H1 (cell line): Measurements from ENCODE around the gene SMTNL2. TPM values are rescaled to one million over a fixed set of nuclear protein-coding genes. Genes with fewer than 3 reads are reported as not detected.
A peak's percentile ranks its signal among the peaks of the same experiment; 100 is the strongest.

Experiments
- CTCF ChIA-PET: fragments of 300-600 bp; sonication (Branson Sonifier 250); formaldehyde crosslinking; loops from one replicate; lab custom pipeline; 2021; ENCODE audit not compliant: partially characterized antibody; lab: Charles Lee
- POLR2A ChIA-PET: fragments of 300-600 bp; sonication (Branson Sonifier 250); formaldehyde crosslinking; loops from one replicate; lab custom pipeline; 2021; ENCODE audit warnings: inconsistent platforms; ENCODE audit not compliant: partially characterized antibody; lab: Charles Lee
- DNase-seq, 2 experiments: peaks; one replicate each; pipeline versions ENCODE4 v3.0.0 to v3.0.0-alpha.2; 2010 to 2022; ENCODE audit warnings: low spot score in 2 of 2, low read depth in 1 of 2, mixed read lengths in 1 of 2
- FAIRE-seq: peaks from 2 replicates; lab custom pipeline; 2011; peaks lifted over from hg19 to GRCh38; lab: Jason Lieb, UNC
- H2AFZ ChIP-seq: 2 replicates; pipeline ENCODE4 v1.8.1; 2012; ENCODE audit warnings: low read length, inconsistent platforms
- H2AK5ac ChIP-seq: 2 replicates; pipeline ENCODE4 v1.6.1; 2013; ENCODE audit warnings: low read depth, low read length
- H2BK120ac ChIP-seq: replicated peaks from 2 replicates; pipeline ENCODE3; 2013; ENCODE audit warnings: low read depth, low read length, inconsistent platforms
- H2BK12ac ChIP-seq: 2 replicates; pipeline ENCODE4 v1.6.1; 2013; ENCODE audit warnings: low read depth, low read length
- H2BK15ac ChIP-seq: 2 replicates; pipeline ENCODE4 v1.6.1; 2013; ENCODE audit warnings: low read length
- H2BK20ac ChIP-seq: 2 replicates; pipeline ENCODE4 v1.6.1; 2013; ENCODE audit warnings: low read length
- H2BK5ac ChIP-seq: 2 replicates; pipeline ENCODE4 v1.6.1; 2013; ENCODE audit warnings: low read depth, low read length
- H3K14ac ChIP-seq: 2 replicates; pipeline ENCODE4 v1.6.1; 2013; ENCODE audit warnings: inconsistent platforms; ENCODE audit not compliant: insufficient read length
- H3K18ac ChIP-seq: 2 replicates; pipeline ENCODE4 v1.6.1; 2013; ENCODE audit warnings: low read length; ENCODE audit errors: extremely low read depth
- H3K23ac ChIP-seq: 2 replicates; pipeline ENCODE4 v1.6.1; 2013; ENCODE audit warnings: inconsistent platforms; ENCODE audit not compliant: insufficient read length
- H3K23me2 ChIP-seq: 2 replicates; pipeline ENCODE4 v1.6.1; 2013; ENCODE audit warnings: low read depth, low read length
- H3K27ac ChIP-seq: 2 replicates; pipeline ENCODE4 v1.6.1; 2011; ENCODE audit warnings: low read depth, low read length, inconsistent platforms
- H3K27me3 ChIP-seq, 4 experiments: replicated peaks in 1 of 4; 1 replicate in 1 of 4; 2 replicates in 3 of 4; pipeline versions ENCODE4 v1.6.1 to v1.8.1; 2011 to 2013; ENCODE audit warnings: low read length in 3 of 4, mild to moderate bottlenecking in 3 of 4, inconsistent platforms in 2 of 4, mixed read lengths in 2 of 4, moderate library complexity in 1 of 4; ENCODE audit not compliant: control insufficient read depth in 3 of 4, insufficient read depth in 3 of 4; ENCODE audit errors: extremely low read depth in 1 of 4
- H3K36me3 ChIP-seq, 4 experiments: 2 replicates each; pipeline versions ENCODE4 v1.6.1 to v1.8.1; 2011 to 2013; ENCODE audit warnings: mild to moderate bottlenecking in 4 of 4, low read length in 3 of 4, moderate library complexity in 2 of 4, control low read depth in 1 of 4, inconsistent platforms in 1 of 4; ENCODE audit not compliant: insufficient read depth in 4 of 4, control insufficient read depth in 2 of 4
- H3K4ac ChIP-seq: replicated peaks from 2 replicates; pipeline ENCODE3; 2013; ENCODE audit warnings: low read length, low read depth, mixed read lengths, inconsistent platforms; ENCODE audit not compliant: insufficient read length
- H3K4me1 ChIP-seq, 4 experiments: replicated peaks in 1 of 4; 1 replicate in 1 of 4; 2 replicates in 3 of 4; pipeline versions ENCODE4 v1.6.1 to v1.8.1; 2011 to 2013; ENCODE audit warnings: low read length in 3 of 4, inconsistent platforms in 2 of 4, mixed read lengths in 1 of 4; ENCODE audit not compliant: insufficient read depth in 4 of 4, control insufficient read depth in 3 of 4
- H3K4me2 ChIP-seq, 2 experiments: 2 replicates each; pipeline versions ENCODE4 v1.6.1 to v1.8.1; 2011 to 2013; ENCODE audit warnings: low read depth in 2 of 2, low read length in 2 of 2, control low read depth in 1 of 2, inconsistent platforms in 1 of 2, mild to moderate bottlenecking in 1 of 2; ENCODE audit not compliant: insufficient read depth in 1 of 2
- H3K4me3 ChIP-seq, 4 experiments: fragments of 200-600, 300-600 bp in 1 of 4; sonication (generic), shearing (Covaris generic), sonication (Bioruptor Twin) in 1 of 4; 2 replicates each; pipeline versions ENCODE4 v1.5.1 to v1.8.1; 2011 to 2016; ENCODE audit warnings: low read length in 4 of 4, low read depth in 3 of 4, control low read depth in 2 of 4, inconsistent platforms in 2 of 4, mild to moderate bottlenecking in 2 of 4, mixed read lengths in 1 of 4, moderate library complexity in 1 of 4; ENCODE audit not compliant: insufficient read depth in 2 of 4; ENCODE audit errors: extremely low read depth in 1 of 4
- H3K56ac ChIP-seq: replicated peaks from 2 replicates; pipeline ENCODE3; 2013; ENCODE audit warnings: low read depth, mild to moderate bottlenecking, mixed read lengths, low read length, inconsistent platforms; ENCODE audit not compliant: insufficient read length
- H3K79me1 ChIP-seq: 2 replicates; pipeline ENCODE4 v1.6.1; 2013; ENCODE audit warnings: low read depth, low read length, control low read depth
- H3K79me2 ChIP-seq, 2 experiments: 2 replicates each; pipeline versions ENCODE4 v1.6.1 to v1.8.1; 2012 to 2013; ENCODE audit warnings: low read length in 2 of 2, mild to moderate bottlenecking in 2 of 2, inconsistent platforms in 1 of 2; ENCODE audit not compliant: insufficient read depth in 2 of 2, control insufficient read depth in 1 of 2
- H3K9ac ChIP-seq, 4 experiments: replicated peaks in 1 of 4; 1 replicate in 1 of 4; 2 replicates in 3 of 4; pipeline versions ENCODE4 v1.6.1 to v1.8.1; 2011 to 2013; ENCODE audit warnings: low read depth in 3 of 4, low read length in 3 of 4, control low read depth in 2 of 4, mild to moderate bottlenecking in 2 of 4, moderate library complexity in 2 of 4, inconsistent platforms in 1 of 4; ENCODE audit errors: extremely low read depth in 1 of 4
- H3K9me3 ChIP-seq, 2 experiments: 2 replicates each; pipeline versions ENCODE4 v1.6.1 to v1.8.1; 2012 to 2013; ENCODE audit warnings: mild to moderate bottlenecking in 2 of 2, moderate library complexity in 2 of 2, control low read depth in 1 of 2, inconsistent platforms in 1 of 2, low read depth in 1 of 2, low read length in 1 of 2, mixed read lengths in 1 of 2; ENCODE audit not compliant: insufficient read depth in 2 of 2
- H4K20me1 ChIP-seq, 2 experiments: replicated peaks in 1 of 2; 2 replicates each; pipeline versions ENCODE3 to v1.8.1; 2011 to 2013; ENCODE audit warnings: inconsistent platforms in 2 of 2, low read length in 2 of 2, mild to moderate bottlenecking in 1 of 2; ENCODE audit not compliant: insufficient read depth in 2 of 2, control insufficient read depth in 1 of 2
- H4K5ac ChIP-seq: 2 replicates; pipeline ENCODE4 v1.6.1; 2013; ENCODE audit warnings: low read length, low read depth, mixed read lengths, inconsistent platforms; ENCODE audit not compliant: insufficient read length
- H4K8ac ChIP-seq: 2 replicates; pipeline ENCODE4 v1.8.0; 2013; ENCODE audit warnings: mild to moderate bottlenecking, moderate library complexity, low read length, inconsistent platforms; ENCODE audit not compliant: insufficient read depth; ENCODE audit errors: extremely low read depth
- H4K91ac ChIP-seq: replicated peaks from 2 replicates; pipeline ENCODE3; 2013; ENCODE audit warnings: low read length, mixed read lengths, inconsistent platforms; ENCODE audit not compliant: insufficient read length
- ATF2 ChIP-seq: IDR thresholded peaks from 2 replicates; pipeline ENCODE4 v1.6.1; 2012; ENCODE audit warnings: low read length, inconsistent platforms
- CBX8 ChIP-seq: fragments of 300-800, 300-1000 bp; sonication (generic); IDR thresholded peaks from 2 replicates; pipeline ENCODE4 v1.7.1; 2016; ENCODE audit warnings: low read depth, low read length, borderline replicate concordance
- CTBP2 ChIP-seq: IDR thresholded peaks from 2 replicates; pipeline ENCODE4 v1.7.0; 2011; ENCODE audit warnings: borderline replicate concordance, mild to moderate bottlenecking, moderate library complexity, mixed read lengths, low read length; ENCODE audit not compliant: insufficient read depth, insufficient read length
- JUND ChIP-seq: IDR thresholded peaks from 2 replicates; pipeline ENCODE4 v1.6.1; 2011; ENCODE audit warnings: mild to moderate bottlenecking, improper control_type of control experiment, low read length
- POLR2AphosphoS5 ChIP-seq: IDR thresholded peaks from 2 replicates; pipeline ENCODE4 v1.6.1; 2011; ENCODE audit warnings: low read depth, low read length
- SIN3A ChIP-seq, 2 experiments: IDR thresholded peaks in 1 of 2; conservative IDR thresholded peaks in 1 of 2; 2 replicates each; pipeline ENCODE4 v1.6.1; 2011 to 2012; ENCODE audit warnings: low read length in 2 of 2, improper control_type of control experiment in 1 of 2, low read depth in 1 of 2, mild to moderate bottlenecking in 1 of 2
- SP2 ChIP-seq: IDR thresholded peaks from 2 replicates; pipeline ENCODE4 v1.6.1; 2012; ENCODE audit warnings: mild to moderate bottlenecking, low read length, inconsistent platforms
- WGBS, 2 experiments: shearing (Covaris generic) in 1 of 2; methylation state at CpG; one replicate each; pipeline versions ENCODE4 v1.1.6 to v1.1.7; 2013 to 2015; ENCODE audit warnings: low lambda C conversion rate in 2 of 2, mixed read lengths in 2 of 2, inconsistent platforms in 1 of 2, low coverage in 1 of 2, missing lambda C conversion rate in 1 of 2; ENCODE audit not compliant: insufficient replicate concordance in 2 of 2, insufficient coverage in 1 of 2, insufficient read length in 1 of 2; ENCODE audit errors: extremely low coverage in 1 of 2, missing lambda C conversion rate in 1 of 2; 5-methylcytosine and 5-hydroxymethylcytosine counted together
- polyA plus RNA-seq, 7 experiments: library from polyadenylated mRNA; depleted of rRNA in 3 of 7; stranded (reverse) in 5 of 7; unstranded in 2 of 7; fragments of >200 nt in 5 of 7; fragments of 200-250 nt in 2 of 7; gene quantifications; 1 replicate in 5 of 7; 2 replicates in 1 of 7; 4 replicates in 1 of 7; pipeline versions ENCODE4 v1.2.1 to v1.2.3, GENCODE V29; 2011 to 2013; ENCODE audit warnings: missing spikeins in 2 of 7, mixed read lengths in 2 of 7
- total RNA-seq: library from RNA; stranded (reverse); fragmentation: NEBNext Ultra II Directional; extraction: Animal tissue kit (Norgen Biotek cat#: 25700); gene quantifications from 2 replicates; pipeline ENCODE4 v1.2.1, GENCODE V29; 2021

SMTNL2 gene
- total and polyA plus RNA-seq, 2 of the 8 experiments (the other 6 are each of a cell fraction or from before 2014, with no cell fraction given) = 3.6 to 4.5 TPM

GRCh38 chr17:4594931-4595684 lies 10.8 kb downstream of the SMTNL2 start:
- WGBS, 2 experiments = 48% methylated on average over 28 of the region's 29 CpGs; no CpG with 5 or more reads in 1 of the 2 experiments
- Histone ChIP-seq H2BK120ac (peak overlapping the region; percentile 54), H3K36me3 (no peaks in the 10 kb centered on the region), H3K14ac (no peak overlapping the region), H4K8ac (no peak overlapping the region; the same call in 1 of the 2 replicates), H3K79me2 (no peaks in the 10 kb centered on the region), H3K4ac (peak overlapping the region; percentile 69), H4K5ac (peak overlapping the region; percentile 6), H3K9me3 (no peaks in the 10 kb centered on the region), H3K9ac (peak overlapping the region in 1 of 4 experiments; percentile 26; a peak in 2 of 7 replicates), H4K91ac (peak overlapping the region; percentile 92), H3K23me2 (no peaks in the 10 kb centered on the region; the same call in 1 of the 2 replicates), H3K23ac (no peak overlapping the region), H3K18ac (peak overlapping the region; percentile 95), H2AK5ac (no peak overlapping the region), H3K27ac (no peak overlapping the region), H3K27me3 (no peaks in the 10 kb centered on the region), H3K4me2 (peak overlapping the region in 1 of 2 experiments; percentile 26; a peak in 2 of 4 replicates), H3K4me3 (no peak overlapping the region), H2BK20ac (peak overlapping the region; percentile 80; the same call in 1 of the 2 replicates), H4K20me1 (no peaks in the 10 kb centered on the region), H3K56ac (no peak overlapping the region), H3K79me1 (no peaks in the 10 kb centered on the region), H2AFZ (no peak overlapping the region; the same call in 1 of the 2 replicates), H2BK15ac (peak overlapping the region; percentile 92; the same call in 1 of the 2 replicates), H2BK5ac (peak overlapping the region; percentile 78; the same call in 1 of the 2 replicates), H2BK12ac (no peak overlapping the region; the same call in 1 of the 2 replicates), H3K4me1 (peaks cover under 1 to 25% (median 15%) of the 10 kb centered on the region in 4 experiments)
- peak in 1 of 2 experiments; percentile 79 for DNase-seq
- CTCF ChIA-PET = interaction anchor here (0.6 to 10.1 kb wide), 25 partner anchors 8 to 386 kb away, joined by 3 to 65 read pairs (median 4); partner anchors contain the start of gene SMTNL2
- POLR2A ChIA-PET = interaction anchor here (0.9 to 1.7 kb wide), 3 partner anchors 11 to 28 kb away, joined by 4 to 5 read pairs (median 4); partner anchors contain the start of gene SMTNL2
- FAIRE-seq = no peak
- TF ChIP-seq SP2 (no peak), ATF2 (no peak), CBX8 (no peak), CTBP2 (no peak), SIN3A (conservative IDR thresholded peaks at IDR 0.05 in 1 of 2, IDR thresholded peaks at IDR 0.05 in 1 of 2; ENCODE audit: low read depth in 1 of 2, low read length in 2 of 2) (no peak), JUND (no peak), POLR2AphosphoS5 (no peak)
